Purkinje cell (primary cell): Measurements from ENCODE around the gene ZNF431. TPM values are rescaled to one million over a fixed set of nuclear protein-coding genes. Genes with fewer than 3 reads are reported as not detected.

Source experiments
- polyA plus RNA-seq: library from polyadenylated mRNA; unstranded; fragments of >200 nt; fragmentation: Nextera tagmentation; gene quantifications from 2 replicates; pipeline ENCODE4 v1.2.1, GENCODE V29; 2014

Gene ZNF431
- 4.5 and 5.4 TPM in 2 replicates for polyA plus RNA-seq

GRCh38 chr19:21141787-21142464, at the start of gene ZNF431:
Gene ZNF431, plus strand, starts transcription at chr19:21142040. Its CDS starts 144 bp downstream, at chr19:21142184.

Other genes with a start within 250 kb of the ZNF431 start
- 6.6 and 7.5 TPM in 2 replicates for gene ZNF85, start 218.8 kb upstream of the ZNF431 start, polyA plus RNA-seq
- 12.5 and 17.3 TPM in 2 replicates for gene ZNF430, start 121.4 kb upstream of the ZNF431 start, polyA plus RNA-seq
- gene ZNF714, start 59.8 kb upstream of the ZNF431 start, polyA plus RNA-seq: 14.6 and 25.1 TPM in 2 replicates
- gene ZNF708, start 187.4 kb downstream of the ZNF431 start, polyA plus RNA-seq: 3.6 and 6.7 TPM in 2 replicates
- gene ZNF738, start 217.0 kb downstream of the ZNF431 start, polyA plus RNA-seq: 13.8 and 14.8 TPM in 2 replicates